Chondrocyte (in vitro differentiated cells): Measurements from ENCODE around the gene PLCB4. TPM values are rescaled to one million over a fixed set of nuclear protein-coding genes. Genes with fewer than 3 reads are reported as not detected.

ENCODE experiments used
- DNase-seq: peaks from one replicate; pipeline ENCODE4 v3.0.0; 2021; ENCODE audit warnings: mixed read lengths, low spot score
- H3K27ac Mint-ChIP-seq: one replicate; pipeline ENCODE4 v1.8.0; 2021; ENCODE audit warnings: mild to moderate bottlenecking, moderate library complexity, mixed read lengths; ENCODE audit not compliant: unreplicated experiment
- H3K27me3 Mint-ChIP-seq: 2 replicates; pipeline ENCODE4 v1.8.0; 2021; ENCODE audit warnings: low read depth, mixed read lengths
- H3K36me3 Mint-ChIP-seq: 2 replicates; pipeline ENCODE4 v1.8.0; 2021; ENCODE audit warnings: low read depth, mixed read lengths
- H3K4me1 Mint-ChIP-seq: 2 replicates; pipeline ENCODE4 v1.8.0; 2021; ENCODE audit warnings: low read depth, mild to moderate bottlenecking, mixed read lengths
- H3K4me3 Mint-ChIP-seq: one replicate; pipeline ENCODE4 v1.8.0; 2021; ENCODE audit warnings: mild to moderate bottlenecking, moderate library complexity, mixed read lengths; ENCODE audit not compliant: unreplicated experiment
- H3K9me3 Mint-ChIP-seq: 2 replicates; pipeline ENCODE4 v1.8.0; 2021; ENCODE audit warnings: low read depth, mixed read lengths
- total RNA-seq: library from RNA; stranded (reverse); gene quantifications from 3 replicates; pipeline ENCODE4 v1.2.1, GENCODE V29; 2021
- TF ChIP-seq, protein P1 (sequence below): fragments of 200-600 bp; sonication (generic); IDR thresholded peaks from 2 replicates; pipeline ENCODE4 v1.5.0; 2021; ENCODE audit warnings: antibody characterized with exemption, mild to moderate bottlenecking, moderate library complexity

Gene PLCB4
- total RNA-seq, 1 donor from 2014 or later, result 13.3 TPM

- DNase-seq, result no peak
- H3K27me3 Mint-ChIP-seq, result no peaks in the 10 kb centered on the region
- no peaks in the 10 kb centered on the region for H3K9me3 Mint-ChIP-seq
- TF ChIP-seq, protein P1, sequence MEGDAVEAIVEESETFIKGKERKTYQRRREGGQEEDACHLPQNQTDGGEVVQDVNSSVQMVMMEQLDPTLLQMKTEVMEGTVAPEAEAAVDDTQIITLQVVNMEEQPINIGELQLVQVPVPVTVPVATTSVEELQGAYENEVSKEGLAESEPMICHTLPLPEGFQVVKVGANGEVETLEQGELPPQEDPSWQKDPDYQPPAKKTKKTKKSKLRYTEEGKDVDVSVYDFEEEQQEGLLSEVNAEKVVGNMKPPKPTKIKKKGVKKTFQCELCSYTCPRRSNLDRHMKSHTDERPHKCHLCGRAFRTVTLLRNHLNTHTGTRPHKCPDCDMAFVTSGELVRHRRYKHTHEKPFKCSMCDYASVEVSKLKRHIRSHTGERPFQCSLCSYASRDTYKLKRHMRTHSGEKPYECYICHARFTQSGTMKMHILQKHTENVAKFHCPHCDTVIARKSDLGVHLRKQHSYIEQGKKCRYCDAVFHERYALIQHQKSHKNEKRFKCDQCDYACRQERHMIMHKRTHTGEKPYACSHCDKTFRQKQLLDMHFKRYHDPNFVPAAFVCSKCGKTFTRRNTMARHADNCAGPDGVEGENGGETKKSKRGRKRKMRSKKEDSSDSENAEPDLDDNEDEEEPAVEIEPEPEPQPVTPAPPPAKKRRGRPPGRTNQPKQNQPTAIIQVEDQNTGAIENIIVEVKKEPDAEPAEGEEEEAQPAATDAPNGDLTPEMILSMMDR, result no peak
- no peak overlapping the region for H3K4me3 Mint-ChIP-seq
- no peaks in the 10 kb centered on the region for H3K36me3 Mint-ChIP-seq
- H3K4me1 Mint-ChIP-seq, result peaks cover 7% of the 10 kb centered on the region
- H3K27ac Mint-ChIP-seq, result no peak overlapping the region
Observed at GRCh38 chr20:9319687-9320384, 250.9 kb downstream of the PLCB4 start.

DNA sequence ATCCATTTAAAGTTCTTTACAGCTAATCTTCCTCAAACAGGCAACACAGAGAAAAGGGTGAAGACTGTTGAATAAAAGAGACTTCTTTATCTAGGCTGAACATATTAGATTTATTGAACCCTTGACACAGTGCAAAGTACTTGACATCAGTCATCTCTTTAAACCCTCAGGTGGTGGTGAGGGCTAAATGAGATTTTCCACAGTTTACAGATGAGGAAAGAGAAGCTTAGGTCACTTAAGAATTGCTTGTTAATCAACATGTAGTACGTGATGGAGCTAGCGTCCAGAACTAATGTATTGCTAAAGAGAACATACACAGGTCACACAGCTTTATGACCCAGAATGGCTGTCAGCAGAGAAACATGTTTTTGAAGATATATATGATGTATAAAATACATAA is 252.1 kb downstream of the PLCB4 start:
- Mint-ChIP-seq H3K36me3 (no peaks in the 10 kb centered on the region), H3K9me3 (no peaks in the 10 kb centered on the region), H3K27ac (no peak overlapping the region), H3K27me3 (no peaks in the 10 kb centered on the region), H3K4me3 (no peak overlapping the region), H3K4me1 (peaks cover 7% of the 10 kb centered on the region)
- no peak for DNase-seq
- TF ChIP-seq, protein P1, result no peak

DNA sequence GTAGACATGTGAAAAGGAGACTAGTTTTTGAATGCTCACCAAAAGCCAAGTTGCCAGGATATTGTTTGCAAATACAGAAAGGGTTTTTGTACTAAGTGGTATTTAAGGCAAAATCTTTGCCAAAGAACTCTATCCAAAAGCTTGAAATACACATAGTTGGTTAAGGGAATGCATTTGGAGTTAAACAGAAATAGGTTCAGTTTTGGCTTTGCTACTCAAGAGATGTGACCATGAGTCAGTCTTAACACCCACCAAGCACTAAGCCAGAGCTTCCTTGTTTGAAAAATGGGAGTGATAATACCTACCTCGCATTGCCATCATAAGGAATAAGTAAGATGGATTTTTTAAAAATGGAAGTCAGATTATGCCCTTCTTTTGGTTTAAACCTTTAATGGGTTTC is 253.8 kb downstream of the PLCB4 start:
- no peak for DNase-seq
- no peaks in the 10 kb centered on the region for H3K36me3 Mint-ChIP-seq
- H3K27me3 Mint-ChIP-seq, result no peaks in the 10 kb centered on the region
- H3K4me1 Mint-ChIP-seq, result peaks cover 7% of the 10 kb centered on the region
- H3K27ac Mint-ChIP-seq, result no peak overlapping the region
- H3K9me3 Mint-ChIP-seq, result no peaks in the 10 kb centered on the region
- H3K4me3 Mint-ChIP-seq, result no peak overlapping the region
- TF ChIP-seq, protein P1, result no peak

GRCh38 chr20:9323622-9324021 is 254.7 kb downstream of the PLCB4 start:
- Mint-ChIP-seq H3K4me1 (peaks cover 7% of the 10 kb centered on the region), H3K27ac (no peak overlapping the region), H3K4me3 (no peak overlapping the region), H3K27me3 (no peaks in the 10 kb centered on the region), H3K36me3 (no peaks in the 10 kb centered on the region), H3K9me3 (no peaks in the 10 kb centered on the region)
- TF ChIP-seq, protein P1, result peak; percentile 60
- DNase-seq, result no peak

- no peak overlapping the region for H3K27ac Mint-ChIP-seq
Observed at GRCh38 chr20:9329355-9330101, 260.6 kb downstream of the PLCB4 start.

More at GRCh38 chr20:9329355-9330101, 260.6 kb downstream of the PLCB4 start:
- DNase-seq, result no peak
- TF ChIP-seq, protein P1, result no peak
- H3K36me3 Mint-ChIP-seq, result no peaks in the 10 kb centered on the region
- no peaks in the 10 kb centered on the region for H3K9me3 Mint-ChIP-seq
- H3K27me3 Mint-ChIP-seq, result no peaks in the 10 kb centered on the region
- peaks cover 6% of the 10 kb centered on the region for H3K4me1 Mint-ChIP-seq
- H3K4me3 Mint-ChIP-seq, result no peak overlapping the region
